GM12878 (cell line): ENCODE measurements around the gene TNFRSF8. TPM values are rescaled to one million over a fixed set of nuclear protein-coding genes. Genes with fewer than 3 reads are reported as not detected.

Experiments used
- BMI1 ChIP-seq: fragments of 450-650 bp; IDR thresholded peaks from 2 replicates; pipeline ENCODE4 v1.6.1; 2016; ENCODE audit warnings: mild to moderate bottlenecking, moderate library complexity, borderline replicate concordance
- CBX3 ChIP-seq: fragments of 200-600 bp; sonication (generic); IDR thresholded peaks from 2 replicates; pipeline ENCODE4 v1.6.1; 2016; ENCODE audit warnings: low read depth, borderline replicate concordance
- FOXK2 ChIP-seq: fragments of 450-650 bp; IDR thresholded peaks from 2 replicates; pipeline ENCODE4 v1.6.1; 2017; ENCODE audit warnings: mild to moderate bottlenecking, moderate library complexity
- MEF2B ChIP-seq: fragments of 450-650 bp; IDR thresholded peaks from 2 replicates; pipeline ENCODE4 v1.6.1; 2018; ENCODE audit warnings: mild to moderate bottlenecking, moderate library complexity; ENCODE audit not compliant: partially characterized antibody, poor library complexity, severe bottlenecking
- NRF1 ChIP-seq: conservative IDR thresholded peaks from 2 replicates; pipeline ENCODE4 v1.6.1; 2011; ENCODE audit warnings: mild to moderate bottlenecking, low read depth, low read length, improper control_type of control experiment
- TAF1 ChIP-seq: IDR thresholded peaks from 2 replicates; pipeline ENCODE4 v1.6.1; 2011; ENCODE audit warnings: mild to moderate bottlenecking, low read depth, low read length, borderline replicate concordance
- polyA plus RNA-seq, 11 experiments: library from polyadenylated mRNA; depleted of rRNA in 4 of 11; unstranded in 6 of 11; stranded (reverse) in 5 of 11; fragments of >200 nt; fragmentation: Nextera tagmentation in 4 of 11; fragmentation: Illumina TruSeq in 1 of 11; extraction: Ambion mirVana in 4 of 11; extraction: Trizol in 1 of 11; gene quantifications; 1 replicate in 1 of 11; 2 replicates in 10 of 11; pipeline versions ENCODE4 v1.2.1 to v1.2.3, GENCODE V29; 2011 to 2016; ENCODE audit warnings: inconsistent platforms in 2 of 11, missing spikeins in 2 of 11, low read depth in 1 of 11
- total RNA-seq, 4 experiments: library from RNA; depleted of rRNA in 3 of 4; stranded (reverse); fragments of >200 nt in 3 of 4; fragmentation: Illumina TruSeq in 1 of 4; extraction: Trizol in 1 of 4; gene quantifications; 2 replicates each; pipeline versions ENCODE4 v1.2.1 to v1.2.3, GENCODE V29; 2013 to 2021
- TF ChIP-seq, protein P1 (sequence below): fragments of 450-650 bp; IDR thresholded peaks from 2 replicates; pipeline ENCODE4 v1.6.1; 2017; ENCODE audit warnings: antibody characterized with exemption, mild to moderate bottlenecking, moderate library complexity
- TF ChIP-seq, protein P2 (sequence below): IDR thresholded peaks from 2 replicates; pipeline ENCODE4 v1.6.1; 2011; ENCODE audit warnings: low read depth, mild to moderate bottlenecking, low read length, moderate library complexity, borderline replicate concordance; ENCODE audit errors: extremely low read depth
- TF ChIP-seq, protein P3 (sequence below): fragments of 150-350 bp; IDR thresholded peaks from 2 replicates; pipeline ENCODE4 v1.6.1; 2016; ENCODE audit warnings: low read depth, low read length
- TF ChIP-seq, protein P4 (sequence below): fragments of 450-650 bp; IDR thresholded peaks from 2 replicates; pipeline ENCODE4 v1.6.1; 2016; ENCODE audit warnings: mild to moderate bottlenecking
- TF ChIP-seq, protein P5 (sequence below): IDR thresholded peaks from 2 replicates; pipeline ENCODE4 v1.6.1; 2012; ENCODE audit warnings: improper control_type of control experiment, low read depth, low read length; ENCODE audit not compliant: insufficient replicate concordance
- TF ChIP-seq, protein P6 (sequence below): fragments of 450-650 bp; IDR thresholded peaks from 2 replicates; pipeline ENCODE4 v1.6.1; 2017; ENCODE audit warnings: borderline replicate concordance

Gene TNFRSF8
- total and polyA plus RNA-seq, 10 of the 15 experiments (the other 5 are each of a cell fraction or from before 2014, with no cell fraction given), result 9.8 to 114 (median 58.8) TPM

DNA sequence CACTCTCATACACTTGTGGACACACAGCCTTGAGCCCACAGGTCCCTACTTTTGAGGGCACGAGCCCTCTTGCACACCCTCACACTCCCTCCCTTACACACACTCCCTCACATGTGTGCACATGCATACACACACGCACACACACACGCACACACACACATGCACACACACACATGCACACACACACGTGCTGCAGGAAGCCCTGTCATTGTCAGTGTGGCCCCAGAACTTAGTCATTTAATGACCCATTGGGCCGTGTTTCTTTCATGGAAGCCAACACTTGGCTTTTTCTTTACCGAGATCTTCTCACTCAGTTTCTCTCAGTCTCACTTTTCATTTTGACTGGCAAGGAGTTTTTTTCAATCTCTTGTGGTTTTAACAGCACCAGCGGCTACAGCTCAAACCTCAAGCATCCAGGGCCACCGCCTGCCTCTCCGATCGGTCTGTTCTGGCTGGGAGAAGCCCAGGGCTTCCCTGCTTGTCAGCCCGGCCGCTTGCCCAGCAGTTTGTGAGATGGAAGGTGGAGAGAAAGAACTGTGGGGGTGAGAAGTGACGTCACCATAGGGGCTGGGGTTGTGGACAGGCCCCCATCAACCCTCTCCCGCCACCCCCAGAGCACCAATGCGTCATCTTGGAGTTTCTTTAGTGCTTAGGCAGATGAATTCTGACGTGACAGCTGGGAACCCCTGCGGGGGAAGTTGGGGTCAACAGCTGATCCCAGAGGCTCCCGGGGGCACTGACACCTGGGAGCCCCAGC is 15.8 kb upstream of the TNFRSF8 start (continued):
- TF ChIP-seq, protein P1, sequence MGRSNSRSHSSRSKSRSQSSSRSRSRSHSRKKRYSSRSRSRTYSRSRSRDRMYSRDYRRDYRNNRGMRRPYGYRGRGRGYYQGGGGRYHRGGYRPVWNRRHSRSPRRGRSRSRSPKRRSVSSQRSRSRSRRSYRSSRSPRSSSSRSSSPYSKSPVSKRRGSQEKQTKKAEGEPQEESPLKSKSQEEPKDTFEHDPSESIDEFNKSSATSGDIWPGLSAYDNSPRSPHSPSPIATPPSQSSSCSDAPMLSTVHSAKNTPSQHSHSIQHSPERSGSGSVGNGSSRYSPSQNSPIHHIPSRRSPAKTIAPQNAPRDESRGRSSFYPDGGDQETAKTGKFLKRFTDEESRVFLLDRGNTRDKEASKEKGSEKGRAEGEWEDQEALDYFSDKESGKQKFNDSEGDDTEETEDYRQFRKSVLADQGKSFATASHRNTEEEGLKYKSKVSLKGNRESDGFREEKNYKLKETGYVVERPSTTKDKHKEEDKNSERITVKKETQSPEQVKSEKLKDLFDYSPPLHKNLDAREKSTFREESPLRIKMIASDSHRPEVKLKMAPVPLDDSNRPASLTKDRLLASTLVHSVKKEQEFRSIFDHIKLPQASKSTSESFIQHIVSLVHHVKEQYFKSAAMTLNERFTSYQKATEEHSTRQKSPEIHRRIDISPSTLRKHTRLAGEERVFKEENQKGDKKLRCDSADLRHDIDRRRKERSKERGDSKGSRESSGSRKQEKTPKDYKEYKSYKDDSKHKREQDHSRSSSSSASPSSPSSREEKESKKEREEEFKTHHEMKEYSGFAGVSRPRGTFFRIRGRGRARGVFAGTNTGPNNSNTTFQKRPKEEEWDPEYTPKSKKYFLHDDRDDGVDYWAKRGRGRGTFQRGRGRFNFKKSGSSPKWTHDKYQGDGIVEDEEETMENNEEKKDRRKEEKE, result no peak
- TF ChIP-seq, protein P2, sequence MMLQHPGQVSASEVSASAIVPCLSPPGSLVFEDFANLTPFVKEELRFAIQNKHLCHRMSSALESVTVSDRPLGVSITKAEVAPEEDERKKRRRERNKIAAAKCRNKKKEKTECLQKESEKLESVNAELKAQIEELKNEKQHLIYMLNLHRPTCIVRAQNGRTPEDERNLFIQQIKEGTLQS, result no peak
- TF ChIP-seq, protein P3, sequence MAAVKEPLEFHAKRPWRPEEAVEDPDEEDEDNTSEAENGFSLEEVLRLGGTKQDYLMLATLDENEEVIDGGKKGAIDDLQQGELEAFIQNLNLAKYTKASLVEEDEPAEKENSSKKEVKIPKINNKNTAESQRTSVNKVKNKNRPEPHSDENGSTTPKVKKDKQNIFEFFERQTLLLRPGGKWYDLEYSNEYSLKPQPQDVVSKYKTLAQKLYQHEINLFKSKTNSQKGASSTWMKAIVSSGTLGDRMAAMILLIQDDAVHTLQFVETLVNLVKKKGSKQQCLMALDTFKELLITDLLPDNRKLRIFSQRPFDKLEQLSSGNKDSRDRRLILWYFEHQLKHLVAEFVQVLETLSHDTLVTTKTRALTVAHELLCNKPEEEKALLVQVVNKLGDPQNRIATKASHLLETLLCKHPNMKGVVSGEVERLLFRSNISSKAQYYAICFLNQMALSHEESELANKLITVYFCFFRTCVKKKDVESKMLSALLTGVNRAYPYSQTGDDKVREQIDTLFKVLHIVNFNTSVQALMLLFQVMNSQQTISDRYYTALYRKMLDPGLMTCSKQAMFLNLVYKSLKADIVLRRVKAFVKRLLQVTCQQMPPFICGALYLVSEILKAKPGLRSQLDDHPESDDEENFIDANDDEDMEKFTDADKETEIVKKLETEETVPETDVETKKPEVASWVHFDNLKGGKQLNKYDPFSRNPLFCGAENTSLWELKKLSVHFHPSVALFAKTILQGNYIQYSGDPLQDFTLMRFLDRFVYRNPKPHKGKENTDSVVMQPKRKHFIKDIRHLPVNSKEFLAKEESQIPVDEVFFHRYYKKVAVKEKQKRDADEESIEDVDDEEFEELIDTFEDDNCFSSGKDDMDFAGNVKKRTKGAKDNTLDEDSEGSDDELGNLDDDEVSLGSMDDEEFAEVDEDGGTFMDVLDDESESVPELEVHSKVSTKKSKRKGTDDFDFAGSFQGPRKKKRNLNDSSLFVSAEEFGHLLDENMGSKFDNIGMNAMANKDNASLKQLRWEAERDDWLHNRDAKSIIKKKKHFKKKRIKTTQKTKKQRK, result no peak
- TF ChIP-seq CBX3, result no peak
- TF ChIP-seq, protein P4, sequence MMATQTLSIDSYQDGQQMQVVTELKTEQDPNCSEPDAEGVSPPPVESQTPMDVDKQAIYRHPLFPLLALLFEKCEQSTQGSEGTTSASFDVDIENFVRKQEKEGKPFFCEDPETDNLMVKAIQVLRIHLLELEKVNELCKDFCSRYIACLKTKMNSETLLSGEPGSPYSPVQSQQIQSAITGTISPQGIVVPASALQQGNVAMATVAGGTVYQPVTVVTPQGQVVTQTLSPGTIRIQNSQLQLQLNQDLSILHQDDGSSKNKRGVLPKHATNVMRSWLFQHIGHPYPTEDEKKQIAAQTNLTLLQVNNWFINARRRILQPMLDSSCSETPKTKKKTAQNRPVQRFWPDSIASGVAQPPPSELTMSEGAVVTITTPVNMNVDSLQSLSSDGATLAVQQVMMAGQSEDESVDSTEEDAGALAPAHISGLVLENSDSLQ, result peak; percentile 90
- no peak for TF ChIP-seq FOXK2
- peak; percentile 48; the same call in 1 of the 2 replicates for TF ChIP-seq BMI1
- TF ChIP-seq NRF1, result no peak; the same call in 1 of the 2 replicates
- TF ChIP-seq MEF2B, result peak; percentile 85
- TF ChIP-seq, protein P5, sequence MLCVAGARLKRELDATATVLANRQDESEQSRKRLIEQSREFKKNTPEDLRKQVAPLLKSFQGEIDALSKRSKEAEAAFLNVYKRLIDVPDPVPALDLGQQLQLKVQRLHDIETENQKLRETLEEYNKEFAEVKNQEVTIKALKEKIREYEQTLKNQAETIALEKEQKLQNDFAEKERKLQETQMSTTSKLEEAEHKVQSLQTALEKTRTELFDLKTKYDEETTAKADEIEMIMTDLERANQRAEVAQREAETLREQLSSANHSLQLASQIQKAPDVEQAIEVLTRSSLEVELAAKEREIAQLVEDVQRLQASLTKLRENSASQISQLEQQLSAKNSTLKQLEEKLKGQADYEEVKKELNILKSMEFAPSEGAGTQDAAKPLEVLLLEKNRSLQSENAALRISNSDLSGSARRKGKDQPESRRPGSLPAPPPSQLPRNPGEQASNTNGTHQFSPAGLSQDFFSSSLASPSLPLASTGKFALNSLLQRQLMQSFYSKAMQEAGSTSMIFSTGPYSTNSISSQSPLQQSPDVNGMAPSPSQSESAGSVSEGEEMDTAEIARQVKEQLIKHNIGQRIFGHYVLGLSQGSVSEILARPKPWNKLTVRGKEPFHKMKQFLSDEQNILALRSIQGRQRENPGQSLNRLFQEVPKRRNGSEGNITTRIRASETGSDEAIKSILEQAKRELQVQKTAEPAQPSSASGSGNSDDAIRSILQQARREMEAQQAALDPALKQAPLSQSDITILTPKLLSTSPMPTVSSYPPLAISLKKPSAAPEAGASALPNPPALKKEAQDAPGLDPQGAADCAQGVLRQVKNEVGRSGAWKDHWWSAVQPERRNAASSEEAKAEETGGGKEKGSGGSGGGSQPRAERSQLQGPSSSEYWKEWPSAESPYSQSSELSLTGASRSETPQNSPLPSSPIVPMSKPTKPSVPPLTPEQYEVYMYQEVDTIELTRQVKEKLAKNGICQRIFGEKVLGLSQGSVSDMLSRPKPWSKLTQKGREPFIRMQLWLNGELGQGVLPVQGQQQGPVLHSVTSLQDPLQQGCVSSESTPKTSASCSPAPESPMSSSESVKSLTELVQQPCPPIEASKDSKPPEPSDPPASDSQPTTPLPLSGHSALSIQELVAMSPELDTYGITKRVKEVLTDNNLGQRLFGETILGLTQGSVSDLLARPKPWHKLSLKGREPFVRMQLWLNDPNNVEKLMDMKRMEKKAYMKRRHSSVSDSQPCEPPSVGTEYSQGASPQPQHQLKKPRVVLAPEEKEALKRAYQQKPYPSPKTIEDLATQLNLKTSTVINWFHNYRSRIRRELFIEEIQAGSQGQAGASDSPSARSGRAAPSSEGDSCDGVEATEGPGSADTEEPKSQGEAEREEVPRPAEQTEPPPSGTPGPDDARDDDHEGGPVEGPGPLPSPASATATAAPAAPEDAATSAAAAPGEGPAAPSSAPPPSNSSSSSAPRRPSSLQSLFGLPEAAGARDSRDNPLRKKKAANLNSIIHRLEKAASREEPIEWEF, result peak; percentile 69
- TF ChIP-seq TAF1, result no peak
- TF ChIP-seq, protein P6, sequence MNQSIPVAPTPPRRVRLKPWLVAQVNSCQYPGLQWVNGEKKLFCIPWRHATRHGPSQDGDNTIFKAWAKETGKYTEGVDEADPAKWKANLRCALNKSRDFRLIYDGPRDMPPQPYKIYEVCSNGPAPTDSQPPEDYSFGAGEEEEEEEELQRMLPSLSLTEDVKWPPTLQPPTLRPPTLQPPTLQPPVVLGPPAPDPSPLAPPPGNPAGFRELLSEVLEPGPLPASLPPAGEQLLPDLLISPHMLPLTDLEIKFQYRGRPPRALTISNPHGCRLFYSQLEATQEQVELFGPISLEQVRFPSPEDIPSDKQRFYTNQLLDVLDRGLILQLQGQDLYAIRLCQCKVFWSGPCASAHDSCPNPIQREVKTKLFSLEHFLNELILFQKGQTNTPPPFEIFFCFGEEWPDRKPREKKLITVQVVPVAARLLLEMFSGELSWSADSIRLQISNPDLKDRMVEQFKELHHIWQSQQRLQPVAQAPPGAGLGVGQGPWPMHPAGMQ, result 0 out of 2 replicates have a peak, but pooled peaks have one; percentile 4
